ENCODE measurements around the gene ADGRG1. TPM values are rescaled to one million over a fixed set of nuclear protein-coding genes. Genes with fewer than 3 reads are reported as not detected.

Gene ADGRG1
- total RNA-seq, 1 donor from 2014 or later = 3.9 TPM

DNA sequence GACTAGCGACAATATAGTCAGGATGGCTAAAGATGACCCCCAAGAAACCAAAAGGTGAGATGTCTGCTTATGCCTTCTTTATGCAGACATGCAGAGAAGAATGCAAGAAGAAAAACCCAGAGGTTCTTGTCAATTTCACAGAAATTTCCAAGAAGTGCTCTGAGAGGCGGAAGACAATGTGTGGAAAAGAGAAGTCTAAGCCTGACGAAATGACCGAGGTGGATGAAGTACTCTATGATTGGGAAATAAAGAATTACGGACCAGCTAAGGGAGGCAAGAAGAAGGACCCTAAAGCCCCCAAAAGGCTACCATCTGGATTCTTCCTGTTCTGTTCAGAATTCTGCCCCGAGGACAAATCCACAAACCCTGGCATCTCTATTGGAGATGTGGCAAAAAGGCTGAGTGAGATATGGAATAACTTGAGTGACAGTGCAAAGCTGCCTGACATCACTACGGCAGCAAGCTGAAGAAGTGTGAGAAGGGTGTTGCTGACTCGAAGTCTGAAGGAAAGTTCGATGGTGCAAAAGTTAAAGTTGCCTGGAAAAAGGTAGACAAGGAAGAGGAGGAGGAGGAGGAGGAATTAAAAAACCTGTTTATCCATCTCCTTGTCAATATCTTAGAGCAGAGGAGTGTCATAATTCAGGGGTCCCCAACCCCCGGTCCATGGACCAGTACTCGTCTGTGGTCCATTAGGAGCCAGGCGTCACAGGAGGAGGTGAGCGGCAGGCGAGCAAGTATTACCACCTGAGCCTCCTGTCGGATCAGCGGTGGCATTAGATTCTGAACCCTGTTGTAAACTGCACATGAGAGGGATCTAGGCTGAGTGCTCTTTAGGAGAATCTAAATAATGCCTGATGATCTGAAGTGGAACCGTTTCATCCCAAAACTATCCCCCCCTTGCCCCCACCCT lies 25.1 kb upstream of the ADGRG1 start:
- intact Hi-C loops (cut with micrococcal nuclease) = loop anchor here (2.0 to 10.0 kb wide), 5 partner anchors 67 to 669 kb away; partner anchors contain the start of genes CCDC102A, CFAP20, HERPUD1 and POLR2C

DNA sequence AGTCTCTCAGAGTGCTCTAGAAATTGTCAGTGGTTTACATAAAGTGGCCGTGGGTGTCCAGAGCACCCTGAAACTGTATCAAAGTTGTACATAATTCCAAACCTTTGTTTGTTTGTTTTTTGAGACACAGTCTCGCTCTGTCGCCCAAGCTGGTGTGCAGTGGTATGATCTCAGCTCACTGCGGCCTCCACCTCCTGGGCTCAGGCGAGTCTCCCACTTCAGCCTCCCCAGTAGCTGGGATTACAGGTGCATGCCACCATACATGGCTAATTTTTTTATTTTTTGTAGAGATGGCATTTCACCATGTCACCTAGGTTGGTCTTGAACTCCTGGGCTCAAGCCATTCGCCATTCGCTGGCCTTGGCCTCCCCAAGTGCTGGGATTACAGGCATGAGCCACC lies 24.3 kb upstream of the ADGRG1 start:
- intact Hi-C loops (cut with micrococcal nuclease) = loop anchor here (10.0 kb wide), 1 partner anchor 669 kb away; the partner anchor contains the start of gene HERPUD1

GRCh38 chr16:57606147-57606846 lies 22.1 kb upstream of the ADGRG1 start:
- intact Hi-C loops (cut with micrococcal nuclease) = loop anchor here (10.0 kb wide), 1 partner anchor 671 kb away; the partner anchor contains the start of gene HERPUD1

DNA sequence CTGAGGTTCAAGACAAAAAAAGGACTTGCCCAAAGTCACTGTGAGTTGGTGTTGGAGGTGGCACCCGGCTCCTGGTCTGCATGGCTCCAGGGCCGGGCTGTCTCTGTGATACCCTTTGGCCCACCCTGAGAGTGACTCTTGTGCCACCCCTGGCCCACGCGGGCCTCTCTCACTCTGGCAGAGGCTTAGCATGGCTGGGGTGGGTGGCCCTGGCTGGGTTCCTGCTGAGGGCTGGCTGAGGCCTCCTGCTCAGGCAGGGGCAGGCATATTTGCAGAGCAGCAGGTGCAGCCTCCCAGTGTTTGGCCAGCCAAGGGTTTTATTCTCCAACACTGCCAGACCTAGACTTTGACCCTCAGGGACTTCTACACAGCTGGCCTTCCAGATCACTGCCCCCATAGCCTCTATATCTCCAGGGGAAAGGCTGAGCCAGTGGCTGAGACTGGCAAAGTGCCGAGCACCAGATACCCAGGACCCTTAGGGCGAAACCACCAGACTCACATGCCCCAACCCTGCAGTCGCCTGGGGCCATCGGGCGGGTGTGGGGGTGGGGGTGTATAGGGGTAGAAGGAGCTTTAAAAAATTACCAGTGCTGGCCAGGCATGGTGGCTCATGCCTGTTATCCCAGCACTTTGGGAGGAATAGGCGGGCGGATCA lies 21.5 kb upstream of the ADGRG1 start:
- intact Hi-C loops (cut with micrococcal nuclease) = loop anchor here (10.0 kb wide), 1 partner anchor 672 kb away; the partner anchor contains the start of gene HERPUD1

- intact Hi-C loops (cut with micrococcal nuclease) = loop anchor here (10.0 kb wide), 1 partner anchor 673 kb away; the partner anchor contains the start of gene HERPUD1
These were observed 20.6 kb upstream of the ADGRG1 start for GRCh38 chr16:57607676-57608461.

- intact Hi-C loops (cut with micrococcal nuclease) = loop anchor here (1.0 to 10.0 kb wide), 4 partner anchors 17 to 674 kb away; partner anchors contain the start of gene HERPUD1
These were observed 19.8 kb upstream of the ADGRG1 start for GRCh38 chr16:57608462-57609113.

GRCh38 chr16:57609541-57610401 lies 18.7 kb upstream of the ADGRG1 start:
- intact Hi-C loops (cut with micrococcal nuclease) = loop anchor here (1.0 to 10.0 kb wide), 5 partner anchors 7 to 675 kb away; partner anchors contain the start of gene HERPUD1

DNA sequence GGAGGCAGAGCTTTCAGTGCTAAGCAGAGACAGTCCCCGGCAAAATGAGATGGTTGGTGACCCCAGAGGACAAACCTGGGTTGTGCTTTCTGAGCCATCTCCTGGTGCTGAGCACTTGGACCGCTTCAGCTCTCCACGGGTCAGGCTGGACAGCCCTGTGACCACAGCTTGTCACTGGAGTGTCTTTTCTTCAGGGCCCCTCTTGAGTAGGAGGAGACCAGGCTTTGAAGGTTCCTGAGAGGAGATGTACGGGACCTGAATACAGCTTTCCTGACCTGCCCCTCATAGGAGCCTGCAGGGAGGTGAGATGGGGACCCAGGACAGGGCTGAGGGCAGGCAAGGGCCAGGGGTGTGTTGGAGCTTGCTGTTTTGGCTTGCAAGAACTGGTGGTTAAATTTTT lies 17.8 kb upstream of the ADGRG1 start:
- intact Hi-C loops (cut with micrococcal nuclease) = loop anchor here (1.0 kb wide), 1 partner anchor 8 kb away; no protein-coding TSS in a partner anchor

DNA sequence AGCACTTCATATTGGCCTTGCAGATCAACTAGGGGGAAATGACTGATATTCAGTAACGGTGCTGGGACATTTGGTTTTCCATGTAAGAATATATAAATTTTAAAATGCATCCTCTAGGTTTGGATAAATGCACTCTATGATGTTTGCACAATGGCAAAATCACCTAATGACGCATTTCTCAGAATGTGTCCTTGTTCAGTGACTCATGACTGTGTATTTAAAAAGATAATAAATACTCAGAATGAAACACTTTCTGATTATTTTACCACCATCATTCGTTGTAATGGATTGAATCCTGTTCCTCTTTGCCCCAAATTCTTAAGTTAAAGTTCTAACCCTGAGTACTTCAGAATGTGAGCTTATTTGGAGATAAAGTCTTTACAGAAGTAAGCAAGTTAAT lies 17.2 kb upstream of the ADGRG1 start:
- intact Hi-C loops (cut with micrococcal nuclease) = no loop called here

- intact Hi-C loops (cut with micrococcal nuclease) = no loop called here
These were observed 16.7 kb upstream of the ADGRG1 start for GRCh38 chr16:57611706-57612105.

GRCh38 chr16:57612494-57612893 lies 15.9 kb upstream of the ADGRG1 start:
- intact Hi-C loops (cut with micrococcal nuclease) = no loop called here

DNA sequence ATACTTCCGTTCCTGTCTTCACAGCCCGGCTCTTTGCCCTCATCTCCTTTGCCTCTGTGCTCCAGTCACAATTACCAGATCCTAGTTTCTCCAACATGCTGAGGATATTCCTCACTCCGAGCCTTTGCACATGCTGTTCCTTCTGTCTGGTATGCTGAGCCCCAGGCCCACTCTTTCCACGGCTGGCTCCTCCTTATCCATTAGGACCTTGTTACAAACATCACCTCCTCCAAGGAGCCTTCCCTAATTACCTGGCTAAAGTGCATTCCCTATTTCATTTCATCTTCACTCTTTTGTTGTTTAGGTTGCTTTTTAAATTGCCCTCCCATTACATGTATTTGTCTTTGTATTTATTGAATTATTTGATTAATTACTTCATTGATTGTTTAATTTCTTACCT lies 14.9 kb upstream of the ADGRG1 start:
- intact Hi-C loops (cut with micrococcal nuclease) = no loop called here

- intact Hi-C loops (cut with micrococcal nuclease) = no loop called here
These were observed 13.9 kb upstream of the ADGRG1 start for GRCh38 chr16:57614536-57614935.

GRCh38 chr16:57614944-57615343 lies 13.5 kb upstream of the ADGRG1 start:
- intact Hi-C loops (cut with micrococcal nuclease) = no loop called here

GRCh38 chr16:57615813-57616212 lies 12.6 kb upstream of the ADGRG1 start:
- intact Hi-C loops (cut with micrococcal nuclease) = no loop called here

DNA sequence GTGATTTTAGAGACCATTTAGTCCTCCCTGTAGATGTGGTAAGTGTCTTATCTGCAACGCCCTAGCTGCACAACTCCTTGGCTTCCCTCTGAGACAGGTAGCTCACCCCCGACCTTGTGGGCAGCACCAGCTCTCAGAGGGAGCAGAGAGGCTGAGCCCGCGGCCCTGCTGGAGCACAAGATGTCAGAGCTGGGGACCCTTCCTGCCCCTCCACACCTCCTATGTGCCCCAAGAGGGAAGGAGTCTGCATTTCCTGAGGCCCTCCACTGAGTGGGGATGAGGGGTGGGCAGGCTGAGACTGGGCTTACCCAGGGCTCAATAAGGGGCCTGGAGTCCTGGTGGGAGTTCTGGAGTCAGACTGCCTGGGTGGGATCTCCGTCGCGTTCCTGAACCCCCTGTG lies 12.2 kb upstream of the ADGRG1 start:
- intact Hi-C loops (cut with micrococcal nuclease) = no loop called here

DNA sequence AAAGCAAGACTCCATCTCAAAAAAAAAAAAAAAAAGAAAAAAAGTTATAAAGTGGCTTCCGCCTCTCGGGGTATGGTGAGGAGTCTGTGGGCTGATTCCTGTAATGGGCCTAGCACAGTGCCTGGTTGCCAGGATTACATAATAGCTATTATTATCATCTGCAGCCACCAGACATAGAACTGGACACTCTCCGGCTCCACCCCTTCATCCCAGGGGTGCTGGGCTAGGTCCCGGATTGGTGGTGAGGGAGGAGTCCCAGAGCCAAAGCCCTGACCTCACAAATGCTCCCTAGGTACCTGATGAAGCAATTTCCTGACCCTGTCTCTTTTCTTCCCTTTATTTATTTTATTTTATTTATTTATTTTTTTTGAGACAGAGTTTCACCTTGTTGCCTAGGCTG lies 11.6 kb upstream of the ADGRG1 start:
- intact Hi-C loops (cut with micrococcal nuclease) = no loop called here

DNA sequence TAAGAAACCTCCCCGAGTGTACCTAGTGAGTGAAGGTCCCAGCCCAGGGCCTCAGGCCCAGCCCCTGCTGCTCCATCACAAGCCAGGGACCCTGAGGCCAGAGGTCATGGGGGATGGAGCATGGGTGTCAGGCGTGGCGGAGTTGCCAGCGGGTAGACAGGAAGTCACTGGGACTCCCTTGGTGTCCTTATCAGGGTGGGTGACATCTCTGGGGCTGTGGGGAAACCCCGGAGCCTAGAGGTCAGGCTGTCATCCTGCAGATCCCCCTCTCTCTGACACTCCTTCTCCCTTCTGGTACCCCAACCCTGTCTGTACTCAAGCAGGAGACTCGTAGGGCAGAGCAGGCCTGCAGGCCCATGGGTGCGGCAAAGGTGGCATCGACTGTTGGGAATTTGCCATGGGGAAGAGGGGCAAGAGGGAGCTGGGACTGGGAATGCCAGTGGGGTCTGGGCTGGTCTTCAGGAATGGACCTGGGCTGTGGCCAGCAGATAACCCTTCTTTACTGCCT lies 10.8 kb upstream of the ADGRG1 start:
- intact Hi-C loops (cut with micrococcal nuclease) = no loop called here
